IPS-11a (cell line): ENCODE results near the gene TTYH1.
A peak's percentile ranks its signal among the peaks of the same experiment; 100 is the strongest.
"Not testable (repeated sequence)": the region's sequence is repeated elsewhere in the genome, so short reads cannot be mapped to it uniquely, and the experiment has no call there.

Experiments used
- H3K4me3 ChIP-seq: one replicate; pipeline ENCODE4 v1.5.1; 2013; ENCODE audit warnings: low read depth, low read length, control low read depth

The TTYH1 gene

GRCh38 chr19:54436628-54437252 is 21.5 kb downstream of the TTYH1 start:
- no peak overlapping the region for H3K4me3 ChIP-seq

GRCh38 chr19:54439174-54439851 is 24.0 kb downstream of the TTYH1 start:
- no peak overlapping the region for H3K4me3 ChIP-seq

GRCh38 chr19:54440641-54441040 is 25.4 kb downstream of the TTYH1 start:
- no peak overlapping the region for H3K4me3 ChIP-seq

- no peak overlapping the region for H3K4me3 ChIP-seq
These were observed 29.5 kb downstream of the TTYH1 start for GRCh38 chr19:54444737-54445136.

- H3K4me3 ChIP-seq: not testable (repeated sequence)
These were observed 31.1 kb downstream of the TTYH1 start for GRCh38 chr19:54446349-54446748.

- peak overlapping the region; percentile 94 for H3K4me3 ChIP-seq
These were observed 32.9 kb downstream of the TTYH1 start for GRCh38 chr19:54448040-54448773.

GRCh38 chr19:54448774-54449700 is 33.8 kb downstream of the TTYH1 start, which contains the start of gene LENG8:
Gene LENG8 (plus strand): TSS chr19:54449199. CDS start chr19:54451345, 2,146 bp downstream.
- peak within 1 kb of the TSS; percentile 94 for H3K4me3 ChIP-seq

GRCh38 chr19:54449701-54450069 is 34.4 kb downstream of the TTYH1 start:
- peak overlapping the region; percentile 94 for H3K4me3 ChIP-seq

- no peak overlapping the region for H3K4me3 ChIP-seq
These were observed 36.1 kb downstream of the TTYH1 start for GRCh38 chr19:54451331-54451871.

- no peak overlapping the region for H3K4me3 ChIP-seq
These were observed 36.7 kb downstream of the TTYH1 start for GRCh38 chr19:54451997-54452396.

GRCh38 chr19:54452626-54453025 is 37.4 kb downstream of the TTYH1 start:
- no peak overlapping the region for H3K4me3 ChIP-seq

GRCh38 chr19:54453921-54454780 is 38.9 kb downstream of the TTYH1 start:
- no peak overlapping the region for H3K4me3 ChIP-seq

GRCh38 chr19:54454781-54455675 is 39.8 kb downstream of the TTYH1 start:
- no peak overlapping the region for H3K4me3 ChIP-seq

- H3K4me3 ChIP-seq: no peak overlapping the region
These were observed 40.6 kb downstream of the TTYH1 start for GRCh38 chr19:54455786-54456422.

- H3K4me3 ChIP-seq: no peak overlapping the region
These were observed 41.4 kb downstream of the TTYH1 start for GRCh38 chr19:54456423-54457373.

- no peak overlapping the region for H3K4me3 ChIP-seq
These were observed 42.7 kb downstream of the TTYH1 start for GRCh38 chr19:54457773-54458647.
